ENCODE results near the gene ACAA2.

- TF ChIP-seq CTBP1 (IDR thresholded peaks at IDR 0.05; ENCODE audit: borderline replicate concordance), result no peak
- TF ChIP-seq TARDBP (IDR thresholded peaks at IDR 0.05), result no peak
- TF ChIP-seq FOXA1 (IDR thresholded peaks at IDR 0.05), result no peak
- TF ChIP-seq HDGF (IDR thresholded peaks at IDR 0.05; ENCODE audit: borderline replicate concordance), result no peak
- TF ChIP-seq NFRKB (IDR thresholded peaks at IDR 0.05), result no peak
- TF ChIP-seq SP1 (IDR thresholded peaks at IDR 0.05), result no peak
- TF ChIP-seq ZNF384 (IDR thresholded peaks at IDR 0.05), result no peak
- no peak for TF ChIP-seq PKNOX1 (IDR thresholded peaks at IDR 0.05)
- TF ChIP-seq FOXM1 (IDR thresholded peaks at IDR 0.05; ENCODE audit: borderline replicate concordance), result no peak
- no peak for TF ChIP-seq FOXK2 (IDR thresholded peaks at IDR 0.05)
These were observed 14.7 kb upstream of the ACAA2 start for GRCh38 chr18:49827996-49828395.

All from HEK293T (cell line).